ENCODE results near the gene SDK2. TPM values are rescaled to one million over a fixed set of nuclear protein-coding genes. Genes with fewer than 3 reads are reported as not detected.

Gene SDK2
- total and polyA plus RNA-seq, 2 of the 8 experiments (the other 6 are each of a cell fraction or from before 2014, with no cell fraction given): 3.9 to 4.1 TPM

GRCh38 chr17:73386561-73386960 is 257.7 kb downstream of the SDK2 start:
- Histone ChIP-seq H4K5ac (ENCODE audit: insufficient read length, low read depth, low read length) (no peak overlapping the region), H3K9me3 (ENCODE audit: insufficient read depth in 2 of 2, low read depth in 1 of 2, low read length in 1 of 2) (no peaks in the 10 kb centered on the region), H3K27me3 (replicated peaks in 1 of 4; ENCODE audit: control insufficient read depth in 3 of 4, extremely low read depth in 1 of 4, insufficient read depth in 3 of 4, low read length in 3 of 4) (no peaks in the 10 kb centered on the region), H3K23me2 (ENCODE audit: low read depth, low read length) (no peaks in the 10 kb centered on the region), H2AFZ (ENCODE audit: low read length) (no peak overlapping the region), H3K79me1 (ENCODE audit: low read depth, low read length) (no peaks in the 10 kb centered on the region), H3K18ac (ENCODE audit: extremely low read depth, low read length) (no peak overlapping the region), H2BK120ac (replicated peaks; ENCODE audit: low read depth, low read length) (no peak overlapping the region), H3K4me3 (ENCODE audit: extremely low read depth in 1 of 4, insufficient read depth in 2 of 4, low read depth in 3 of 4, low read length in 4 of 4) (no peak overlapping the region), H3K9ac (replicated peaks in 1 of 4; ENCODE audit: extremely low read depth in 1 of 4, low read depth in 3 of 4, low read length in 3 of 4) (no peak overlapping the region), H3K4ac (replicated peaks; ENCODE audit: insufficient read length, low read depth, low read length) (no peak overlapping the region), H2BK20ac (ENCODE audit: low read length) (no peak overlapping the region), H2AK5ac (ENCODE audit: low read depth, low read length) (no peak overlapping the region), H3K79me2 (ENCODE audit: control insufficient read depth in 1 of 2, insufficient read depth in 2 of 2, low read length in 2 of 2) (no peaks in the 10 kb centered on the region), H3K27ac (ENCODE audit: low read depth, low read length) (no peak overlapping the region), H2BK5ac (ENCODE audit: low read depth, low read length) (no peak overlapping the region), H2BK15ac (ENCODE audit: low read length) (no peak overlapping the region), H3K14ac (ENCODE audit: insufficient read length) (no peak overlapping the region), H3K36me3 (ENCODE audit: control insufficient read depth in 2 of 4, insufficient read depth in 4 of 4, low read length in 3 of 4) (peaks cover 0 to 7% (median 0%) of the 10 kb centered on the region in 4 experiments; a peak in 3 of 8 replicates), H3K4me2 (ENCODE audit: insufficient read depth in 1 of 2, low read depth in 2 of 2, low read length in 2 of 2) (no peak overlapping the region), H3K4me1 (replicated peaks in 1 of 4; ENCODE audit: control insufficient read depth in 3 of 4, insufficient read depth in 4 of 4, low read length in 3 of 4) (no peaks in the 10 kb centered on the region; a peak in 2 of 7 replicates), H3K23ac (ENCODE audit: insufficient read length) (no peak overlapping the region), H4K91ac (replicated peaks; ENCODE audit: insufficient read length, low read length) (no peak overlapping the region), H3K56ac (replicated peaks; ENCODE audit: insufficient read length, low read depth, low read length) (no peak overlapping the region), H2BK12ac (ENCODE audit: low read depth, low read length) (no peak overlapping the region), H4K8ac (ENCODE audit: extremely low read depth, insufficient read depth, low read length) (no peak overlapping the region), H4K20me1 (replicated peaks in 1 of 2; ENCODE audit: control insufficient read depth in 1 of 2, insufficient read depth in 2 of 2, low read length in 2 of 2) (peaks cover 0 to 1% of the 10 kb centered on the region in 2 experiments)
- WGBS, 2 experiments (ENCODE audit: extremely low coverage in 1 of 2, insufficient coverage in 1 of 2, insufficient read length in 1 of 2, insufficient replicate concordance in 2 of 2, low coverage in 1 of 2, low lambda C conversion rate in 2 of 2, missing lambda C conversion rate in 1 of 2): 83% methylated on average over 6 of the region's 6 CpGs; no CpG with 5 or more reads in 1 of the 2 experiments
- CTCF ChIA-PET (ENCODE audit: partially characterized antibody): interaction anchor here (1.1 to 1.7 kb wide), 3 partner anchors 9 to 131 kb away, joined by 4 to 9 read pairs (median 8); no protein-coding TSS in a partner anchor
- no peak for DNase-seq (ENCODE audit: low read depth in 1 of 2, low spot score in 2 of 2)
- no peak for FAIRE-seq
- POLR2A ChIA-PET (ENCODE audit: partially characterized antibody): no interaction called here
- no peak for TF ChIP-seq CBX5 (IDR thresholded peaks at IDR 0.05; ENCODE audit: low read depth, low read length)
- TF ChIP-seq E2F6 (IDR thresholded peaks at IDR 0.05): no peak
- no peak for TF ChIP-seq EZH2 (IDR thresholded peaks at IDR 0.05; ENCODE audit: low read depth, low read length, severe bottlenecking)
- no peak for TF ChIP-seq SP1 (IDR thresholded peaks at IDR 0.05; ENCODE audit: low read depth, low read length)
- TF ChIP-seq SP4 (IDR thresholded peaks at IDR 0.05; ENCODE audit: low read length): no peak
- TF ChIP-seq TAF7 (optimal IDR thresholded peaks at IDR 0.05; ENCODE audit: borderline replicate concordance, low read depth, low read length): no peak
- no peak for TF ChIP-seq ASH2L (IDR thresholded peaks at IDR 0.05; ENCODE audit: low read length)
- no peak for TF ChIP-seq CEBPB (IDR thresholded peaks at IDR 0.05; ENCODE audit: low read depth, low read length)
- no peak for TF ChIP-seq CTBP2 (IDR thresholded peaks at IDR 0.05; ENCODE audit: borderline replicate concordance, insufficient read depth, insufficient read length, low read length)
- no peak for TF ChIP-seq EP300 (IDR thresholded peaks at IDR 0.05; ENCODE audit: borderline replicate concordance in 1 of 2, low read depth in 2 of 2, low read length in 2 of 2)
- no peak for TF ChIP-seq EGR1 (IDR thresholded peaks at IDR 0.05; ENCODE audit: borderline replicate concordance, low read depth, low read length)
- TF ChIP-seq PHF8 (conservative IDR thresholded peaks at IDR 0.05; ENCODE audit: low read depth, low read length): no peak
